ENCODE measurements around the gene PGK1.
"Not testable (repeated sequence)": the region's sequence is repeated elsewhere in the genome, so short reads cannot be mapped to it uniquely, and the experiment has no call there.

PGK1 gene

GRCh38 chrX:78116766-78117165 is 12.7 kb downstream of the PGK1 start:
- DNase-seq = no peak

- no peak for DNase-seq
Observed at GRCh38 chrX:78118628-78119027, 14.6 kb downstream of the PGK1 start.

- DNase-seq = no peak
Observed at GRCh38 chrX:78119521-78120227, 15.6 kb downstream of the PGK1 start.

GRCh38 chrX:78123190-78123589 is 19.1 kb downstream of the PGK1 start:
- no peak for DNase-seq

- DNase-seq = no peak
Observed at GRCh38 chrX:78124307-78124706, 20.3 kb downstream of the PGK1 start.

GRCh38 chrX:78125148-78125547 is 21.1 kb downstream of the PGK1 start:
- DNase-seq = no peak

GRCh38 chrX:78125781-78126180 is 21.7 kb downstream of the PGK1 start:
- DNase-seq = not testable (repeated sequence)

GRCh38 chrX:78129714-78130113 is 25.7 kb downstream of the PGK1 start:
- no peak for DNase-seq

GRCh38 chrX:78130396-78130795 is 26.3 kb downstream of the PGK1 start:
- no peak for DNase-seq

GRCh38 chrX:78131117-78131516 is 27.1 kb downstream of the PGK1 start:
- no peak for DNase-seq

- DNase-seq = no peak
Observed at GRCh38 chrX:78133238-78133960, 29.4 kb downstream of the PGK1 start.

- DNase-seq = peak; percentile 33
Observed at GRCh38 chrX:78139160-78140123, 35.4 kb downstream of the PGK1 start, which contains the start of gene TAF9B. Gene TAF9B, minus strand, starts transcription at chrX:78139650. Its CDS starts 39 bp downstream, at chrX:78139611.

- DNase-seq = no peak
Observed at GRCh38 chrX:78140206-78140605, 36.2 kb downstream of the PGK1 start.

GRCh38 chrX:78147002-78147540 is 43.0 kb downstream of the PGK1 start:
- DNase-seq = not testable (repeated sequence)

GRCh38 chrX:78157373-78157772 is 53.3 kb downstream of the PGK1 start:
- DNase-seq = not testable (repeated sequence)

GRCh38 chrX:78157846-78158245 is 53.8 kb downstream of the PGK1 start:
- DNase-seq = not testable (repeated sequence)

GRCh38 chrX:78160711-78161110 is 56.7 kb downstream of the PGK1 start:
- not testable (repeated sequence) for DNase-seq

- DNase-seq = not testable (repeated sequence)
Observed at GRCh38 chrX:78163175-78163574, 59.1 kb downstream of the PGK1 start.

GRCh38 chrX:78165425-78165824 is 61.4 kb downstream of the PGK1 start:
- DNase-seq = no peak

- DNase-seq = no peak
Observed at GRCh38 chrX:78168065-78168464, 64.0 kb downstream of the PGK1 start.

All from NCI-H1417 treated with DMSO at 0.1 percent for 48 hours (cell line).